PC-3 (cell line): ENCODE measurements around the gene CMKLR1. TPM values are rescaled to one million over a fixed set of nuclear protein-coding genes. Genes with fewer than 3 reads are reported as not detected.

Experiments
- ATAC-seq: fragments of 200-7000 bp; cut with Tn5 transposase; 2 replicates; pipeline ENCODE4 v1.9.1; 2020; ENCODE audit warnings: mild to moderate bottlenecking, moderate library complexity
- BruUV-seq: library from RNA; stranded (reverse); fragments of 400-500 nt; replicated peaks from 2 replicates; lab custom pipeline; 2021; lab: Mats Ljungman, UMichigan
- CTCF ChIA-PET: fragments of 300-600 bp; sonication (Branson Sonifier 250); formaldehyde crosslinking; loops from one replicate; lab custom pipeline; 2022; ENCODE audit warnings: antibody characterized with exemption; lab: Charles Lee
- POLR2A ChIA-PET: fragments of 300-600 bp; sonication (Branson Sonifier 250); formaldehyde crosslinking; loops from one replicate; lab custom pipeline; 2022; ENCODE audit warnings: antibody characterized with exemption; ENCODE audit not compliant: unreplicated experiment; lab: Charles Lee
- DNase-seq: peaks from one replicate; pipeline ENCODE4 v3.0.0-alpha.2; 2015
- H2AFZ ChIP-seq: fragments of 300-600 bp; sonication (generic); 2 replicates; pipeline ENCODE4 v1.6.0; 2016; ENCODE audit warnings: antibody characterized with exemption, low read length
- H3F3A ChIP-seq: fragments of 300-600 bp; sonication (generic); one replicate; pipeline ENCODE4 v1.6.0; 2017; ENCODE audit warnings: antibody characterized with exemption, low read length, control low read depth, mild to moderate bottlenecking; ENCODE audit not compliant: unreplicated experiment
- H3K27ac ChIP-seq: fragments of 300-600 bp; sonication (generic); 2 replicates; pipeline ENCODE4 v1.5.1; 2016; ENCODE audit warnings: mild to moderate bottlenecking, low read length
- H3K27me3 ChIP-seq: fragments of 300-600 bp; sonication (generic); 2 replicates; pipeline ENCODE4 v1.6.1; 2016; ENCODE audit warnings: low read length, mixed read lengths
- H3K36me3 ChIP-seq: fragments of 300-600 bp; sonication (generic); 2 replicates; pipeline ENCODE4 v1.6.1; 2016; ENCODE audit warnings: low read depth, mixed run types, low read length, mixed read lengths
- H3K4me1 ChIP-seq: fragments of 300-600 bp; sonication (generic); 2 replicates; pipeline ENCODE4 v1.5.1; 2016; ENCODE audit warnings: low read length; ENCODE audit not compliant: insufficient read depth
- H3K4me2 ChIP-seq: fragments of 300-600 bp; sonication (generic); 2 replicates; pipeline ENCODE4 v1.6.0; 2016; ENCODE audit warnings: low read length
- H3K4me3 ChIP-seq: fragments of 300-600 bp; sonication (generic); 2 replicates; pipeline ENCODE4 v1.5.1; 2016; ENCODE audit warnings: mild to moderate bottlenecking, low read length, mixed read lengths
- H3K79me2 ChIP-seq: fragments of 300-600 bp; sonication (generic); 2 replicates; pipeline ENCODE4 v1.6.1; 2017; ENCODE audit warnings: low read length, mixed read lengths
- H3K9ac ChIP-seq: fragments of 300-600 bp; sonication (generic); 2 replicates; pipeline ENCODE4 v1.6.0; 2016; ENCODE audit warnings: mild to moderate bottlenecking, low read length
- H3K9me2 ChIP-seq: fragments of 300-600 bp; sonication (generic); replicated peaks from 2 replicates; pipeline ENCODE4 v1.6.1; 2016; ENCODE audit warnings: mixed run types, low read length, mixed read lengths
- H3K9me3 ChIP-seq: fragments of 300-600 bp; sonication (generic); 2 replicates; pipeline ENCODE4 v1.6.1; 2016; ENCODE audit warnings: low read length, mixed read lengths
- H4K20me1 ChIP-seq: fragments of 300-600 bp; sonication (generic); 2 replicates; pipeline ENCODE4 v1.6.1; 2016; ENCODE audit warnings: low read length, mixed read lengths
- EZH2 ChIP-seq: fragments of 300-600 bp; sonication (generic); IDR thresholded peaks from one replicate; pipeline ENCODE4 v1.6.1; 2017; ENCODE audit warnings: antibody characterized with exemption, mild to moderate bottlenecking, low read length; ENCODE audit not compliant: unreplicated experiment
- EZH2phosphoT487 ChIP-seq: fragments of 300-600 bp; sonication (generic); IDR thresholded peaks from 2 replicates; pipeline ENCODE4 v1.6.1; 2018; ENCODE audit warnings: mild to moderate bottlenecking, antibody characterized with exemption, low read length, borderline replicate concordance
- intact Hi-C: fragments of 100-400 bp; cut with micrococcal nuclease; formaldehyde crosslinking; loops from 2 replicates; pipeline ENCODE4 v1.9.0; 2023
- total RNA-seq: library from RNA; depleted of rRNA; stranded (reverse); fragments of >200 nt; gene quantifications from 2 replicates; pipeline ENCODE4 v1.2.3, GENCODE V29; 2014
- TF ChIP-seq, protein P1 (sequence below): fragments of 300-600 bp; sonication (generic); conservative IDR thresholded peaks from 2 replicates; pipeline ENCODE4 v1.5.1; 2017; ENCODE audit warnings: antibody characterized with exemption, low read depth, mild to moderate bottlenecking, low read length

The CMKLR1 gene
- total RNA-seq, 1 experiment from 2014 or later = not detected

GRCh38 chr12:108341854-108342847, 3.0 kb upstream of the CMKLR1 start:
- Histone ChIP-seq H3K9me3 (no peaks in the 10 kb centered on the region), H4K20me1 (no peaks in the 10 kb centered on the region), H3K27me3 (peaks cover 51% of the 10 kb centered on the region), H3F3A (no peaks in the 10 kb centered on the region), H3K79me2 (no peaks in the 10 kb centered on the region), H3K4me2 (no peak overlapping the region), H3K36me3 (no peaks in the 10 kb centered on the region), H2AFZ (no peak overlapping the region), H3K9me2 (no peaks in the 10 kb centered on the region), H3K9ac (no peak overlapping the region), H3K4me1 (no peaks in the 10 kb centered on the region), H3K27ac (no peak overlapping the region), H3K4me3 (no peak overlapping the region)
- intact Hi-C loops = no loop called here
- ChIA-PET POLR2A (no interaction called here), CTCF (no interaction called here)
- TF ChIP-seq EZH2phosphoT487 = no peak
- no peak for TF ChIP-seq EZH2
- TF ChIP-seq, protein P1, sequence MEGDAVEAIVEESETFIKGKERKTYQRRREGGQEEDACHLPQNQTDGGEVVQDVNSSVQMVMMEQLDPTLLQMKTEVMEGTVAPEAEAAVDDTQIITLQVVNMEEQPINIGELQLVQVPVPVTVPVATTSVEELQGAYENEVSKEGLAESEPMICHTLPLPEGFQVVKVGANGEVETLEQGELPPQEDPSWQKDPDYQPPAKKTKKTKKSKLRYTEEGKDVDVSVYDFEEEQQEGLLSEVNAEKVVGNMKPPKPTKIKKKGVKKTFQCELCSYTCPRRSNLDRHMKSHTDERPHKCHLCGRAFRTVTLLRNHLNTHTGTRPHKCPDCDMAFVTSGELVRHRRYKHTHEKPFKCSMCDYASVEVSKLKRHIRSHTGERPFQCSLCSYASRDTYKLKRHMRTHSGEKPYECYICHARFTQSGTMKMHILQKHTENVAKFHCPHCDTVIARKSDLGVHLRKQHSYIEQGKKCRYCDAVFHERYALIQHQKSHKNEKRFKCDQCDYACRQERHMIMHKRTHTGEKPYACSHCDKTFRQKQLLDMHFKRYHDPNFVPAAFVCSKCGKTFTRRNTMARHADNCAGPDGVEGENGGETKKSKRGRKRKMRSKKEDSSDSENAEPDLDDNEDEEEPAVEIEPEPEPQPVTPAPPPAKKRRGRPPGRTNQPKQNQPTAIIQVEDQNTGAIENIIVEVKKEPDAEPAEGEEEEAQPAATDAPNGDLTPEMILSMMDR = no peak
- ATAC-seq (no peak), DNase-seq (no peak)
- no TSS peak for BruUV-seq

DNA sequence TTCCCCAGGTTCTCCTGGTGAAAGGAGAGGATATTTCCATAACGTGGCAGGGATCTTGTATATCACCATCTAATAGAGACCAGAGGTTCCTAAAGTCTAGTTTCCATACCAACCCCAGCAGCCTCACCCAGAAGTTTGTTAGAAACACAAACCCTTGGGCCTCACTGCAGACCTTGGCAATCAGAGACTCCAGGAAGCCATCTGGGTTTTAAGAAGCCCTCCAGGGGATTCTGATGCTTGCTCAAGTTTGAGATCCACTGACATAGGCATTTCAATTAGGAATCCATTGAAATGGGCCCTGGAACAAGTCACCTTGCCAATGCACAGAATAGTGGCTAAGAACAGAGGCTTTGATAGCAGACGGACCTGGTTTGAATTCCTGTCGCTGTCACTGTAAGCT, 2.2 kb upstream of the CMKLR1 start:
- Histone ChIP-seq H3K4me1 (no peaks in the 10 kb centered on the region), H3F3A (no peaks in the 10 kb centered on the region), H3K79me2 (no peaks in the 10 kb centered on the region), H3K9me2 (no peaks in the 10 kb centered on the region), H3K9ac (no peak overlapping the region), H4K20me1 (no peaks in the 10 kb centered on the region), H3K9me3 (no peaks in the 10 kb centered on the region), H3K27me3 (peaks cover 51% of the 10 kb centered on the region), H2AFZ (no peak overlapping the region), H3K27ac (no peak overlapping the region), H3K4me3 (no peak overlapping the region), H3K4me2 (no peak overlapping the region), H3K36me3 (no peaks in the 10 kb centered on the region)
- TF ChIP-seq EZH2phosphoT487 (no peak), EZH2 (no peak)
- TF ChIP-seq, protein P1 = no peak
- ATAC-seq = no peak
- no peak for DNase-seq
- intact Hi-C loops = no loop called here
- BruUV-seq = no TSS peak
- POLR2A ChIA-PET = no interaction called here
- CTCF ChIA-PET = no interaction called here

- ChIA-PET POLR2A (no interaction called here), CTCF (no interaction called here)
- Histone ChIP-seq H3F3A (no peaks in the 10 kb centered on the region), H3K9ac (no peak overlapping the region), H3K9me3 (no peaks in the 10 kb centered on the region), H3K4me2 (no peak overlapping the region), H3K36me3 (no peaks in the 10 kb centered on the region), H3K27me3 (peaks cover 55% of the 10 kb centered on the region), H3K4me3 (no peak overlapping the region), H2AFZ (no peak overlapping the region), H3K79me2 (no peaks in the 10 kb centered on the region), H3K27ac (no peak overlapping the region), H3K4me1 (no peaks in the 10 kb centered on the region), H4K20me1 (no peaks in the 10 kb centered on the region), H3K9me2 (no peaks in the 10 kb centered on the region)
- no peak for ATAC-seq
- intact Hi-C loops = no loop called here
- TF ChIP-seq EZH2 = no peak
- no peak for TF ChIP-seq EZH2phosphoT487
- TF ChIP-seq, protein P1 = no peak
- BruUV-seq = no TSS peak
- DNase-seq = no peak
Measured at GRCh38 chr12:108340037-108340436, 926 bp upstream of the CMKLR1 start.
